ENCODE measurements around the gene CRYL1. TPM values are rescaled to one million over a fixed set of nuclear protein-coding genes. Genes with fewer than 3 reads are reported as not detected.

CRYL1 gene
- polyA plus RNA-seq, 1 donor from 2014 or later = 10.6 TPM

DNA sequence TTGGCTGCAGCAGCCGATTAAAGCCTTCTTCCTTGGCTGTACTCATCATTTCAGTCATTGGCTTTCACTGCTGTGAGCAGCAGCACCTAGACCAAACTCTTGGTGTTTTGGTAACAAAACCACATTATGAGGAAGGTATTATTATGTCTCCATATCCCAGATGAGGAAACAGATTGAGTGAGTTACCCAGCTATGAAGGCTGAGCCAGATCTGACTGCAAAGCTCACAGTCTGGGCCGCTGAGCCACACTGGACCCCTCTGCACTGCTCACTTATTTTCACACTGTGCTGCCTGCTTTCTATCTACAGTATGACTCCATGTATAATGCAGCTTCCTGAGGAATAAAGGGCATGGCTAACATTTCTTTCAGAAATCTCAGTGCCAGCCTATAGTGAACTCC is 24.5 kb downstream of the CRYL1 start:
- Histone ChIP-seq H3K9me2 (ENCODE audit: insufficient read depth, low read length) (no peaks in the 10 kb centered on the region), H3K9me3 (ENCODE audit: low read length) (no peaks in the 10 kb centered on the region), H3K4me2 (ENCODE audit: low read length) (no peak overlapping the region), H3K36me3 (ENCODE audit: insufficient read depth, low read length) (no peaks in the 10 kb centered on the region), H3K9ac (ENCODE audit: low read length) (no peak overlapping the region), H3K27ac (ENCODE audit: low read length) (no peak overlapping the region), H3K79me2 (replicated peaks; ENCODE audit: insufficient read depth, low read length) (no peaks in the 10 kb centered on the region), H2AFZ (ENCODE audit: low read depth, low read length) (no peak overlapping the region), H3K27me3 (ENCODE audit: insufficient read depth, low read depth, low read length) (no peaks in the 10 kb centered on the region), H3F3A (ENCODE audit: insufficient read depth, low read length, poor library complexity, severe bottlenecking) (no peaks in the 10 kb centered on the region), H3K4me3 (ENCODE audit: low read length) (no peak overlapping the region), H4K20me1 (ENCODE audit: insufficient read depth) (no peaks in the 10 kb centered on the region)
- TF ChIP-seq EP300 (conservative IDR thresholded peaks at IDR 0.05; ENCODE audit: poor library complexity, severe bottlenecking) (no peak), POLR2AphosphoS5 (IDR thresholded peaks at IDR 0.05) (no peak), EZH2 (IDR thresholded peaks at IDR 0.05; ENCODE audit: borderline replicate concordance, insufficient read depth, low read length, poor library complexity, severe bottlenecking) (no peak), MXI1 (conservative IDR thresholded peaks at IDR 0.05; ENCODE audit: poor library complexity, severe bottlenecking) (no peak), RAD21 (conservative IDR thresholded peaks at IDR 0.05) (no peak), TAF1 (IDR thresholded peaks at IDR 0.05; ENCODE audit: low read depth) (no peak), SMC3 (conservative IDR thresholded peaks at IDR 0.05; ENCODE audit: poor library complexity) (no peak)
- TF ChIP-seq, protein P1, sequence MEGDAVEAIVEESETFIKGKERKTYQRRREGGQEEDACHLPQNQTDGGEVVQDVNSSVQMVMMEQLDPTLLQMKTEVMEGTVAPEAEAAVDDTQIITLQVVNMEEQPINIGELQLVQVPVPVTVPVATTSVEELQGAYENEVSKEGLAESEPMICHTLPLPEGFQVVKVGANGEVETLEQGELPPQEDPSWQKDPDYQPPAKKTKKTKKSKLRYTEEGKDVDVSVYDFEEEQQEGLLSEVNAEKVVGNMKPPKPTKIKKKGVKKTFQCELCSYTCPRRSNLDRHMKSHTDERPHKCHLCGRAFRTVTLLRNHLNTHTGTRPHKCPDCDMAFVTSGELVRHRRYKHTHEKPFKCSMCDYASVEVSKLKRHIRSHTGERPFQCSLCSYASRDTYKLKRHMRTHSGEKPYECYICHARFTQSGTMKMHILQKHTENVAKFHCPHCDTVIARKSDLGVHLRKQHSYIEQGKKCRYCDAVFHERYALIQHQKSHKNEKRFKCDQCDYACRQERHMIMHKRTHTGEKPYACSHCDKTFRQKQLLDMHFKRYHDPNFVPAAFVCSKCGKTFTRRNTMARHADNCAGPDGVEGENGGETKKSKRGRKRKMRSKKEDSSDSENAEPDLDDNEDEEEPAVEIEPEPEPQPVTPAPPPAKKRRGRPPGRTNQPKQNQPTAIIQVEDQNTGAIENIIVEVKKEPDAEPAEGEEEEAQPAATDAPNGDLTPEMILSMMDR (IDR thresholded peaks at IDR 0.05; ENCODE audit: poor library complexity, severe bottlenecking) = no peak
- TF ChIP-seq, protein P2, sequence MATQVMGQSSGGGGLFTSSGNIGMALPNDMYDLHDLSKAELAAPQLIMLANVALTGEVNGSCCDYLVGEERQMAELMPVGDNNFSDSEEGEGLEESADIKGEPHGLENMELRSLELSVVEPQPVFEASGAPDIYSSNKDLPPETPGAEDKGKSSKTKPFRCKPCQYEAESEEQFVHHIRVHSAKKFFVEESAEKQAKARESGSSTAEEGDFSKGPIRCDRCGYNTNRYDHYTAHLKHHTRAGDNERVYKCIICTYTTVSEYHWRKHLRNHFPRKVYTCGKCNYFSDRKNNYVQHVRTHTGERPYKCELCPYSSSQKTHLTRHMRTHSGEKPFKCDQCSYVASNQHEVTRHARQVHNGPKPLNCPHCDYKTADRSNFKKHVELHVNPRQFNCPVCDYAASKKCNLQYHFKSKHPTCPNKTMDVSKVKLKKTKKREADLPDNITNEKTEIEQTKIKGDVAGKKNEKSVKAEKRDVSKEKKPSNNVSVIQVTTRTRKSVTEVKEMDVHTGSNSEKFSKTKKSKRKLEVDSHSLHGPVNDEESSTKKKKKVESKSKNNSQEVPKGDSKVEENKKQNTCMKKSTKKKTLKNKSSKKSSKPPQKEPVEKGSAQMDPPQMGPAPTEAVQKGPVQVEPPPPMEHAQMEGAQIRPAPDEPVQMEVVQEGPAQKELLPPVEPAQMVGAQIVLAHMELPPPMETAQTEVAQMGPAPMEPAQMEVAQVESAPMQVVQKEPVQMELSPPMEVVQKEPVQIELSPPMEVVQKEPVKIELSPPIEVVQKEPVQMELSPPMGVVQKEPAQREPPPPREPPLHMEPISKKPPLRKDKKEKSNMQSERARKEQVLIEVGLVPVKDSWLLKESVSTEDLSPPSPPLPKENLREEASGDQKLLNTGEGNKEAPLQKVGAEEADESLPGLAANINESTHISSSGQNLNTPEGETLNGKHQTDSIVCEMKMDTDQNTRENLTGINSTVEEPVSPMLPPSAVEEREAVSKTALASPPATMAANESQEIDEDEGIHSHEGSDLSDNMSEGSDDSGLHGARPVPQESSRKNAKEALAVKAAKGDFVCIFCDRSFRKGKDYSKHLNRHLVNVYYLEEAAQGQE (IDR thresholded peaks at IDR 0.05; ENCODE audit: borderline replicate concordance) = no peak

DNA sequence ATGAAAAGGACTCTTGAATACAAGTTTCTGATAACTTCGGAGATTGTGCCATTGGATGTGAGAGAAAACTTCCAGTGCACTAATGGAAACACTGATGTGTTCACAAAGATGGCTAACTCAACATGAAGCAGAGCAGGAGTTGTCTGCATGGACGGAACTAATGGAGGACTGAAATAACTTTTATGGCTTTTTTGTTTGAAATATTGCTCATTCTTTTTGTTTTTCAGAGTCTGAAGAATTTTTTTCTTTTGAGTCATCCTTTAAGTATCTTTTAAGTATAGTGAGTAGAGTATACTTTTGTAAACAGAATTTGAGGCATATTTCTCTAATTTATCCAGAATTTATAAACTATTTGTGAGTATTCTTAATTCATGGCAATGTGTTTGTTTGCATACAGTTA is 25.7 kb downstream of the CRYL1 start:
- Histone ChIP-seq H2AFZ (ENCODE audit: low read depth, low read length) (no peak overlapping the region), H4K20me1 (ENCODE audit: insufficient read depth) (no peaks in the 10 kb centered on the region)
- TF ChIP-seq MXI1 (conservative IDR thresholded peaks at IDR 0.05; ENCODE audit: poor library complexity, severe bottlenecking) (no peak), SMC3 (conservative IDR thresholded peaks at IDR 0.05; ENCODE audit: poor library complexity) (no peak), RAD21 (conservative IDR thresholded peaks at IDR 0.05) (no peak), POLR2AphosphoS5 (IDR thresholded peaks at IDR 0.05) (no peak), TAF1 (IDR thresholded peaks at IDR 0.05; ENCODE audit: low read depth) (no peak), EP300 (conservative IDR thresholded peaks at IDR 0.05; ENCODE audit: poor library complexity, severe bottlenecking) (no peak), EZH2 (IDR thresholded peaks at IDR 0.05; ENCODE audit: borderline replicate concordance, insufficient read depth, low read length, poor library complexity, severe bottlenecking) (no peak)
- TF ChIP-seq, protein P1 (IDR thresholded peaks at IDR 0.05; ENCODE audit: poor library complexity, severe bottlenecking) = no peak
- TF ChIP-seq, protein P2 (IDR thresholded peaks at IDR 0.05; ENCODE audit: borderline replicate concordance) = no peak

More for the DNA sequence above, 25.7 kb downstream of the CRYL1 start:
- Histone ChIP-seq H3K27me3 (ENCODE audit: insufficient read depth, low read depth, low read length) (no peaks in the 10 kb centered on the region), H3K36me3 (ENCODE audit: insufficient read depth, low read length) (no peaks in the 10 kb centered on the region), H3K79me2 (replicated peaks; ENCODE audit: insufficient read depth, low read length) (no peaks in the 10 kb centered on the region), H3K4me3 (ENCODE audit: low read length) (no peak overlapping the region), H3K27ac (ENCODE audit: low read length) (no peak overlapping the region), H3K9ac (ENCODE audit: low read length) (no peak overlapping the region), H3K9me2 (ENCODE audit: insufficient read depth, low read length) (no peaks in the 10 kb centered on the region), H3F3A (ENCODE audit: insufficient read depth, low read length, poor library complexity, severe bottlenecking) (no peaks in the 10 kb centered on the region), H3K9me3 (ENCODE audit: low read length) (no peaks in the 10 kb centered on the region), H3K4me2 (ENCODE audit: low read length) (no peak overlapping the region)

All from neural cell (in vitro differentiated cells).